Activated effector memory CD4-positive, alpha-beta T cell treated with anti-CD3 and anti-CD28 coated beads, Interleukin-2, amount 50 U/mL, for 16 hours (primary cell): ENCODE data around the gene RPTOR.
"Not testable (repeated sequence)": the region's sequence is repeated elsewhere in the genome, so short reads cannot be mapped to it uniquely, and the experiment has no call there.

Source experiments
- DNase-seq: peaks from one replicate; pipeline ENCODE4 v3.0.0-alpha.2; 2020

The RPTOR gene

GRCh38 chr17:80619535-80620235, 75.0 kb downstream of the RPTOR start:
- no peak for DNase-seq

GRCh38 chr17:80621335-80621996, 76.8 kb downstream of the RPTOR start:
- no peak for DNase-seq

- no peak for DNase-seq
These were observed 77.3 kb downstream of the RPTOR start for GRCh38 chr17:80621997-80622357.

GRCh38 chr17:80624864-80625263, 80.2 kb downstream of the RPTOR start:
- DNase-seq = no peak

- no peak for DNase-seq
These were observed 81.0 kb downstream of the RPTOR start for GRCh38 chr17:80625627-80626026.

GRCh38 chr17:80628881-80629280, 84.2 kb downstream of the RPTOR start:
- not testable (repeated sequence) for DNase-seq

GRCh38 chr17:80629298-80630028, 84.8 kb downstream of the RPTOR start:
- no peak for DNase-seq

GRCh38 chr17:80630560-80631120, 86.0 kb downstream of the RPTOR start:
- no peak for DNase-seq

GRCh38 chr17:80631142-80632045, 86.8 kb downstream of the RPTOR start:
- DNase-seq = no peak

GRCh38 chr17:80632046-80632581, 87.5 kb downstream of the RPTOR start:
- no peak for DNase-seq

- no peak for DNase-seq
These were observed 88.6 kb downstream of the RPTOR start for GRCh38 chr17:80633207-80633606.

GRCh38 chr17:80633994-80634566, 89.4 kb downstream of the RPTOR start:
- no peak for DNase-seq

- no peak for DNase-seq
These were observed 91.9 kb downstream of the RPTOR start for GRCh38 chr17:80636361-80637018.

- DNase-seq = no peak
These were observed 92.6 kb downstream of the RPTOR start for GRCh38 chr17:80637048-80637781.

GRCh38 chr17:80639658-80640057, 95.0 kb downstream of the RPTOR start:
- no peak for DNase-seq

GRCh38 chr17:80640366-80641084, 95.9 kb downstream of the RPTOR start:
- no peak for DNase-seq

GRCh38 chr17:80643326-80644099, 98.9 kb downstream of the RPTOR start:
- DNase-seq = no peak

GRCh38 chr17:80644536-80644935, 99.9 kb downstream of the RPTOR start:
- DNase-seq = no peak

GRCh38 chr17:80645706-80646325, 101.2 kb downstream of the RPTOR start:
- DNase-seq = no peak
